Muscle of back (tissue), 11 donors: Measurements from ENCODE around the gene ATOH8. TPM values are rescaled to one million over a fixed set of nuclear protein-coding genes. Genes with fewer than 3 reads are reported as not detected.

Experiments used
- DNase-seq, 3 donors: peaks; one replicate each; pipeline versions ENCODE4 v3.0.0 to v3.0.0-alpha.2; 2013
- polyA plus RNA-seq, 10 donors: library from polyadenylated mRNA; unstranded; fragments of 120-200 nt; gene quantifications; one replicate each; pipeline ENCODE4 v1.2.1, GENCODE V29; 2013; ENCODE audit not compliant: insufficient read length in 10 of 10

The ATOH8 gene
- polyA plus RNA-seq, 10 donors = 11.9 to 17.7 (median 16.2) TPM

GRCh38 chr2:85769236-85769982 is 15.6 kb downstream of the ATOH8 start:
- no peak for DNase-seq

- DNase-seq = no peak
Observed at GRCh38 chr2:85769983-85770362, 16.2 kb downstream of the ATOH8 start.

- DNase-seq = peak in 1 of 3 donors; percentile 63
Observed at GRCh38 chr2:85770369-85770768, 16.6 kb downstream of the ATOH8 start.

- DNase-seq = no peak
Observed at GRCh38 chr2:85770786-85771409, 17.1 kb downstream of the ATOH8 start.

GRCh38 chr2:85771486-85771885 is 17.7 kb downstream of the ATOH8 start:
- DNase-seq = no peak

- DNase-seq = peak; percentile 99 to 100 (median 100)
Observed at GRCh38 chr2:85772019-85772745, 18.4 kb downstream of the ATOH8 start.

GRCh38 chr2:85772841-85773491 is 19.2 kb downstream of the ATOH8 start:
- DNase-seq = peak in 1 of 3 donors; percentile 66

GRCh38 chr2:85773692-85774091 is 19.9 kb downstream of the ATOH8 start:
- DNase-seq = no peak

- DNase-seq = no peak
Observed at GRCh38 chr2:85774126-85774978, 20.6 kb downstream of the ATOH8 start.

- DNase-seq = no peak
Observed at GRCh38 chr2:85775406-85776381, 21.9 kb downstream of the ATOH8 start.

GRCh38 chr2:85776672-85777071 is 22.9 kb downstream of the ATOH8 start:
- DNase-seq = no peak

GRCh38 chr2:85777441-85777861 is 23.7 kb downstream of the ATOH8 start:
- DNase-seq = peak in 1 of 3 donors; percentile 76

GRCh38 chr2:85778646-85779379 is 25.0 kb downstream of the ATOH8 start:
- DNase-seq = no peak

- no peak for DNase-seq
Observed at GRCh38 chr2:85779641-85780315, 26.0 kb downstream of the ATOH8 start.

GRCh38 chr2:85780316-85781012 is 26.7 kb downstream of the ATOH8 start:
- peak in 1 of 3 donors; percentile 65 for DNase-seq

GRCh38 chr2:85781013-85781332 is 27.2 kb downstream of the ATOH8 start:
- DNase-seq = no peak

- DNase-seq = no peak
Observed at GRCh38 chr2:85783796-85784195, 30.0 kb downstream of the ATOH8 start.

- no peak for DNase-seq
Observed at GRCh38 chr2:85784474-85784986, 30.7 kb downstream of the ATOH8 start.
